D341Med (cell line): ENCODE measurements around the gene DMBT1.

ENCODE experiments used
- DNase-seq: peaks from one replicate; pipeline ENCODE4 v3.0.0; 2012; ENCODE audit warnings: low spot score

DMBT1 gene

GRCh38 chr10:122548407-122549085 lies 12.0 kb upstream of the DMBT1 start:
- no peak for DNase-seq

GRCh38 chr10:122549636-122550035 lies 10.9 kb upstream of the DMBT1 start:
- no peak for DNase-seq

- DNase-seq, result no peak
Measured at GRCh38 chr10:122550427-122550826, 10.1 kb upstream of the DMBT1 start.

DNA sequence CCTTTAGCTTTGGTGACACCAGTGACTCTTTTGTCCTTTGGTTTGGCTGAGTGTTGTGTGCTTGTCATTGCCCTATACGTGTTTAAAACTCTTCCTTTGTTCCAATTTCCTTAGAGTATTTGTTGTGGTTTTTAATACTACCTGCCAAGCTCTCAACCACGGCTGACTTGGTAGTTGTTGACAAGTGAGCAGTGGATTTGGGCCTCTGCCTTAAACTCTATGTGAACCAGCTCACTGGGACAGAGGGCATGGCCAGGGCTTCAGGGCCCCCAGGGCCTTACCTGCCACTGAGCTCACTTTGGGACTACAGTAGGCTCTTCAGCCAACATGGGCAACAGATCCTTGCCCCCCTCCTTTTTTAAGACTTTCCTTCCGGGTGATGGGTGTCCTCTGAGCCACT lies 9.6 kb upstream of the DMBT1 start:
- DNase-seq, result no peak

GRCh38 chr10:122551450-122551849 lies 9.1 kb upstream of the DMBT1 start:
- no peak for DNase-seq

DNA sequence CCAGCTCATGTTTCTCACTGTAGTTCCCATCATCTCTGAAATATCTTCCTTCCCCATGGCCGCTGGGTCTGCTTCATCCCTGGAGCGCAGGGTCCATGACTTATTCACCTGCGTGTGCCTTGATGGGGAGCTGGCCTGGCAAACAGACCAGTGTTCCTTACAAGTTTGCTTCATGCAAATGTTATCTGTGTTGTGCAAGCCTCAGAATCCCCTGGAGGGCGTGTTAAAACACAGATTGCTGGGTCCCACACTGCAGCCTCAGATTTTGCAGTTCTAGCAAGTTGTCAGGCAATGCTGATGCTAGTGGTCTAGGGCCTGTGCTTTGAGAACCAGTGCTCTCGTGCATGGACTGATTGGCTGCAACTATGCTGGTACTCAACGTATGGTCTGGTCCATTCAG lies 7.2 kb upstream of the DMBT1 start:
- no peak for DNase-seq

GRCh38 chr10:122554131-122555036 lies 6.2 kb upstream of the DMBT1 start:
- no peak for DNase-seq

DNA sequence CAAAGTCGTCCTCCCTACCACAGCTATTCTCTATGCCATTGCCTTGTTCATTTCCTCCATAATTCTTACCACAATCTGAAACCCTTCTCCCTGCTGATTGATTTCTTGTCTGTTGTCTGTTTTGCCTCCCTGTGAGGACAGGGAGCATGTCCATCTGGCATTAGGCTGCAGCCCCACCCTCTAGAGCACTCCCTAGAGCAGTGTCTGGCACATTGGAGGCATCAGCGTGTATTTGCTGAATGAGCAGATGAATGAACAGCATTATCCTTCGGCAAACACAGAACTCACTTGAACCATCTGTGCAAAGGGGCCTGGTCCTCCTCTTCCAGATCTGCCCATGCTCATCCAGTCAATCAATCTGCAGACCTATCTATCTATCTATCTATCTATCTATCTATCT lies 5.1 kb upstream of the DMBT1 start:
- no peak for DNase-seq

DNA sequence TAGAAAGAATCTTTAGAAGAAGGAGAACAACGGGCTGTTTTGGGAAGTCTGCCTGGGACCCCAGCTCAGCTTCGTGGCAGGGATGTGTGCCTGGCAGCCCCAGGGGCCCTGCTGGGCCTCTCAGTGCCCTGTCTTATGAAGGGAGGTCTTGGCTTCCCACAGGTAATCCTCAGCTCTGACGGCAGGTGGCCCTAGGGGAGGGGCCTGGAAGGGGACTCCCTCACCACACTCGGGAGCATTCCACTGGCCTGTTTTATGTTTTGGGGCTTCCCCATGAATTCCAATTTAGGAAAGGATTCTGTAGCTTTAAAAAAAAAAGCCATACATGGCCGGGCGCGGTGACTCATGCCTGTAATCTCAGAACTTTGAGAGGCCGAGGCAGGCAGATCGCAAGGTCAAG lies 3.0 kb upstream of the DMBT1 start:
- no peak for DNase-seq

DNA sequence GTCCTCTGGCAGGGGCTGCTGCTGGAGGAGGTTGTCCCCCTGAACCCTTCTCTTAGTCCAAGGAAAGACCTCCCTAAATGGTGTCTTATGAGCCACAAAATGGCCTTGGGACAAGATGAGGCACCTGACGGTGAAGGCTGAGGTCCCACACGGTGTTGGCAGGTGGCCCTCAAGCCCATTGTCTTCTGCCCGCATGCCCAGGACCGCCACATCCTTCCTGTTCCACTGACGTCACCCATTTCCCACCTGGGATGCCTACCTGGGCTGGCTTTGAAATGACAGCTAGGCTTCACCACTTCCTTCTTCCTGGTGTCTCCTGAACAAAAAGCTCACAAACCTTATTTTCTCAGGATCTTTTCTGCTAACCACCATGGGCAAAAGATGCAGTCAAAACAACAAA lies 2.1 kb upstream of the DMBT1 start:
- DNase-seq, result no peak

GRCh38 chr10:122559228-122559627 lies 1.3 kb upstream of the DMBT1 start:
- no peak for DNase-seq

GRCh38 chr10:122561212-122561611 lies 658 bp downstream of the DMBT1 start:
- DNase-seq, result no peak

- DNase-seq, result no peak
Measured at GRCh38 chr10:122561792-122562191, 1.2 kb downstream of the DMBT1 start.

DNA sequence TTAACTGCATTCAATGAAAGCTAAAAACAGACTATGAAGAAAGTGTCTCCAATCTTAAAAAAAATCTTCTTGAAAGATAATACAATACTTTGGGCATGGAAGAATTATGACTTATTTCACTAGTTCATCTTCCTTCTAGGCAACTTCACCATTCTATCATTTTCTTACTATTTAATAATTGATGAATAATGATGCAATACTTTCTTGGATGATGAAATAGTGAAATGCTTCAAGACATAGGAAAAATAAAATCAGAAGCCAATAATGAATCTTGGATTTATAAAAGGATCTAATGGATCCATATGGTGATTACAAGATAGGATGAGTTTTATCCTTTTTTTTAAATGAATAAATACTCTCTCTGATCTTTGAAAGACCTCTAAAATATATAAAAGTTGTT lies 4.4 kb downstream of the DMBT1 start:
- DNase-seq, result no peak

DNA sequence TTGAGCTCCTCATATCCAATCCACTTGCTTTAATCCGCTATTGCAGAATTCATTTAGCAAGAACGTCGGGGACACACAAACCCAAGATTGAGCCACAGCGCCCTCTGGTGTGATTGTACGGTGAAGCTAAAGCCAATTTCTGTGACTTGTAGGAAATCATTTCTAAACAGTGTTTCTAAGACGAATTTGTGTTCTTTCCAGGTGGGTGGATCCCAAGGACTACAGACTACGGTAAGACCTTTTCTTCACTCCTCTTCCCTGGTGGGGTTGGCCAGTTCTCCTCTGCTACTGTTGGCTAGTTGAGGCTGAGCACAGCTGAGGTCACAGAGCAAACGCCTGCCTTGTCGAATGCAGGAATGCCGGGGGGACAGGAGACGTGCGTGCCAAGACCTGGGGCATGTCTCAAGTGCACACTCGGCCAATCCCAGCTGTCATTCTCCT lies 5.2 kb downstream of the DMBT1 start:
- peak; percentile 45 for DNase-seq

DNA sequence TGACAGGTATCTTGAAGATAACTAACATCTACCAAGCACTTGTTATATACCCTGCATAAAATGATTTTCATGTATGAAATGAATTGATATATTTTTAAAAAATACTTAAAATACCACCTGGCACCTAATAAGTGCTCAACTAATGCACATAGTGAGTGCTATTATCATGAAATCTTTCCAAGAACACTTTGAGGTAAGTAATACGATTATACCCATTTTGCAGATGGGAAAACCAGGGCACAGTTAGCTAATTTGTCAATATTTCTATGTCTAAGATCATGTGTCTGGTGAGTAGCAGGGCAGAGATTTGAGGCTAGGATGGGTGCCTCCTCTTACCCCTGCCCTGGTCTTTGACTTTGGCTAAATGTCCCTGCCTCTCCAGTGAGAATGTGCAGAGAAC lies 6.1 kb downstream of the DMBT1 start:
- DNase-seq, result no peak

GRCh38 chr10:122567056-122567660 lies 6.6 kb downstream of the DMBT1 start:
- no peak for DNase-seq

DNA sequence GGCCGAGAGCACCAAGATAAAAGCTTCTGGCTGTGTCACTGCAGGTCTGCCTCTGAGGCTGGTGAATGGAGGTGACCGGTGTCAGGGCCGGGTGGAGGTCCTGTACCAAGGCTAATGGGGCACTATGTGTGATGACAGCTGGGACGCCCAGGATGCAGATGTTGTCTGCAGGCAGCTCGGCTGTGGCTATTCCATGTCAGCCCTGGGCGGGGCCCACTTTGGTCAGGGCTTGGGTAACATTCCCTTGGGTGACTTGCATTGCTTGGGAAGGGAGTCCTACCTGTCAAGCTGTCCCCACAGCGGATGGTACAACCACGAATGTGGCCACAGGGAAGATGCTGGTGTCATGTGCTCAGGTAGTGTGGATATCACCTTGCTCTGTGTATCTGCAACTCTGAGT lies 8.0 kb downstream of the DMBT1 start:
- DNase-seq, result no peak

- DNase-seq, result no peak
Measured at GRCh38 chr10:122570920-122571319, 10.4 kb downstream of the DMBT1 start.

- DNase-seq, result no peak
Measured at GRCh38 chr10:122571892-122572291, 11.3 kb downstream of the DMBT1 start.

GRCh38 chr10:122575776-122576175 lies 15.2 kb downstream of the DMBT1 start:
- DNase-seq, result no peak

DNA sequence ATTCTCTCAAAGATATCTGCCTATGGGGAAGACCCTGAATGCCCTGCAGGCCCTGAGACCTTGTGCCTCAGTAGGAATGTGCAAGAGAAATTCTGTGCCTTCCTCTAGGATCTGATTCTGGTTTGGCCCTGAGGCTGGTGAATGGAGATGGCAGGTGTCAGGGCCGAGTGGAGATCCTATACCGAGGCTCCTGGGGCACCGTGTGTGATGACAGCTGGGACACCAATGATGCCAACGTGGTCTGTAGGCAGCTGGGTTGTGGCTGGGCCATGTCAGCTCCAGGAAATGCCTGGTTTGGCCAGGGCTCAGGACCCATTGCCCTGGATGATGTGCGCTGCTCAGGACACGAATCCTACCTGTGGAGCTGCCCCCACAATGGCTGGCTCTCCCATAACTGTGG lies 15.7 kb downstream of the DMBT1 start:
- no peak for DNase-seq

GRCh38 chr10:122577311-122577885 lies 16.8 kb downstream of the DMBT1 start:
- no peak for DNase-seq
